ENCODE results near the gene PSMD6.

DNA sequence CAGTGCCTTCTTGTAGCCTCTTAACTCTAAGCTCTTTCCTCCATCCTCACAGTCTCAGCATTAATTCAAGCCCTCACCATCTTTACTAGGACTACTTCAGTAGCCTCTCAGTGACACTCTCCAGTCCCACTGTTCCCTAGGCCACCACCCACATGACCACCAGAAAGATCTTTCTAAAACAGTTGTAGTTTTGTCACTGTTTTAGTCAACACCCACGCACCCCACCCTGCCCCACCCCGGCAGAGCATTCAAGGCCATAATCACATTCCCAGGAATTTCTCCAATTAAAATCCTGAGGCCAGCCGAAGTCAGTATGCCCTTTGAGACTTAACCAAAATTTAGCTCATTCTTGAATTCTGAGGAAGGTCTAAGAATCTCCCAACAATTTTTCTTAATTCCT lies 31.2 kb upstream of the PSMD6 start:
- TF ChIP-seq, protein P1, sequence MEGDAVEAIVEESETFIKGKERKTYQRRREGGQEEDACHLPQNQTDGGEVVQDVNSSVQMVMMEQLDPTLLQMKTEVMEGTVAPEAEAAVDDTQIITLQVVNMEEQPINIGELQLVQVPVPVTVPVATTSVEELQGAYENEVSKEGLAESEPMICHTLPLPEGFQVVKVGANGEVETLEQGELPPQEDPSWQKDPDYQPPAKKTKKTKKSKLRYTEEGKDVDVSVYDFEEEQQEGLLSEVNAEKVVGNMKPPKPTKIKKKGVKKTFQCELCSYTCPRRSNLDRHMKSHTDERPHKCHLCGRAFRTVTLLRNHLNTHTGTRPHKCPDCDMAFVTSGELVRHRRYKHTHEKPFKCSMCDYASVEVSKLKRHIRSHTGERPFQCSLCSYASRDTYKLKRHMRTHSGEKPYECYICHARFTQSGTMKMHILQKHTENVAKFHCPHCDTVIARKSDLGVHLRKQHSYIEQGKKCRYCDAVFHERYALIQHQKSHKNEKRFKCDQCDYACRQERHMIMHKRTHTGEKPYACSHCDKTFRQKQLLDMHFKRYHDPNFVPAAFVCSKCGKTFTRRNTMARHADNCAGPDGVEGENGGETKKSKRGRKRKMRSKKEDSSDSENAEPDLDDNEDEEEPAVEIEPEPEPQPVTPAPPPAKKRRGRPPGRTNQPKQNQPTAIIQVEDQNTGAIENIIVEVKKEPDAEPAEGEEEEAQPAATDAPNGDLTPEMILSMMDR (IDR thresholded peaks at IDR 0.05; ENCODE audit: insufficient read depth, low read depth, low read length), result no peak
- TF ChIP-seq EZH2 (IDR thresholded peaks at IDR 0.05; ENCODE audit: insufficient read depth, low read length), result no peak

All from astrocyte (in vitro differentiated cells and primary cell).